K562 (cell line): ENCODE data around the gene GBP1. TPM values are rescaled to one million over a fixed set of nuclear protein-coding genes. Genes with fewer than 3 reads are reported as not detected.

Experiments
- ATAC-seq: fragments of 200-7000 bp; cut with Tn5 transposase; 3 replicates; pipeline ENCODE4 v1.9.1; 2020; ENCODE audit warnings: moderate library complexity
- BruUV-seq: library from RNA; stranded (reverse); fragments of 400-500 nt; replicated peaks from 2 replicates; lab custom pipeline; 2021; lab: Mats Ljungman, UMichigan
- CTCF ChIA-PET: fragments of 300-600 bp; formaldehyde crosslinking; extraction: SDS; loops from one replicate; lab custom pipeline; 2021; ENCODE audit warnings: low intra/inter-chr PET ratio; lab: Yijun Ruan, JAX
- POLR2A ChIA-PET: fragments of 300-600, 350-650 bp; sonication (Branson Sonifier 250); formaldehyde crosslinking; extraction: SDS; loops from one replicate; lab custom pipeline; 2021; ENCODE audit warnings: antibody characterized with exemption, inconsistent platforms; lab: Yijun Ruan, JAX
- DNase-seq, 4 experiments: peaks; one replicate each; pipeline versions ENCODE4 v3.0.0 to v3.0.0-alpha.2; 2011 to 2018; ENCODE audit warnings: low spot score in 3 of 4, mixed read lengths in 3 of 4; ENCODE audit errors: extremely low read depth in 1 of 4
- FAIRE-seq: peaks from 2 replicates; lab custom pipeline; 2011; peaks lifted over from hg19 to GRCh38; lab: Jason Lieb, UNC
- H2AFZ ChIP-seq: 2 replicates; pipeline ENCODE4 v1.6.0; 2011; ENCODE audit warnings: low read depth, low read length, control low read depth, inconsistent platforms
- H3K27ac ChIP-seq: fragments of 200-600 bp; 3 replicates; pipeline ENCODE4 v1.8.0; 2011; ENCODE audit warnings: low read depth, mild to moderate bottlenecking, control low read depth, inconsistent platforms, low read length, moderate library complexity, mixed read lengths; ENCODE audit errors: extremely low read depth
- H3K27me3 ChIP-seq, 2 experiments: fragments of 300-600 bp in 1 of 2; 2 replicates in 1 of 2; 3 replicates in 1 of 2; pipeline versions ENCODE4 v1.6.0 to v1.8.0; 2011; ENCODE audit warnings: inconsistent platforms in 2 of 2, low read length in 2 of 2, mild to moderate bottlenecking in 1 of 2, mixed read lengths in 1 of 2, moderate library complexity in 1 of 2; ENCODE audit not compliant: control insufficient read depth in 2 of 2, insufficient read depth in 2 of 2
- H3K36me3 ChIP-seq: fragments of 300-600 bp; 3 replicates; pipeline ENCODE4 v1.8.0; 2011; ENCODE audit warnings: mild to moderate bottlenecking, low read length, inconsistent platforms; ENCODE audit not compliant: control insufficient read depth, insufficient read depth
- H3K4me1 ChIP-seq, 2 experiments: fragments of 200-600 bp in 1 of 2; replicated peaks in 1 of 2; 2 replicates in 1 of 2; 3 replicates in 1 of 2; pipeline versions ENCODE4 v1.5.1 to v1.8.0; 2011; ENCODE audit warnings: inconsistent platforms in 2 of 2, low read length in 2 of 2, mild to moderate bottlenecking in 1 of 2, mixed read lengths in 1 of 2, moderate library complexity in 1 of 2; ENCODE audit not compliant: control insufficient read depth in 2 of 2, insufficient read depth in 2 of 2
- H3K4me2 ChIP-seq: 2 replicates; pipeline ENCODE4 v1.6.1; 2011; ENCODE audit warnings: low read length, control low read depth, inconsistent platforms, mixed read lengths; ENCODE audit not compliant: insufficient read depth
- H3K4me3 ChIP-seq: fragments of 200-600 bp; sonication (generic), shearing (Covaris generic); 2 replicates; pipeline ENCODE4 v1.5.1; 2016; ENCODE audit warnings: control low read depth, inconsistent platforms
- H3K79me2 ChIP-seq: fragments of 200-600 bp; 3 replicates; pipeline ENCODE4 v1.8.0; 2011; ENCODE audit warnings: low read length, inconsistent platforms; ENCODE audit not compliant: control insufficient read depth, insufficient read depth
- H3K9ac ChIP-seq, 2 experiments: 2 replicates each; pipeline versions ENCODE4 v1.6.0 to v1.6.1; 2011; ENCODE audit warnings: low read depth in 2 of 2, low read length in 2 of 2, control low read depth in 1 of 2, inconsistent platforms in 1 of 2, mild to moderate bottlenecking in 1 of 2, mixed read lengths in 1 of 2; ENCODE audit not compliant: insufficient read depth in 1 of 2
- H3K9me1 ChIP-seq: one replicate; pipeline ENCODE4 v1.6.0; 2011; ENCODE audit warnings: inconsistent platforms, mild to moderate bottlenecking, low read length, moderate library complexity; ENCODE audit not compliant: control insufficient read depth, insufficient read depth
- H3K9me3 ChIP-seq: replicated peaks from 2 replicates; pipeline ENCODE4 v1.5.1; 2011; ENCODE audit warnings: low read depth, low read length, inconsistent platforms; ENCODE audit not compliant: control insufficient read depth, insufficient read depth
- H4K20me1 ChIP-seq: replicated peaks from 2 replicates; pipeline ENCODE4 v1.6.1; 2011; ENCODE audit warnings: low read length, inconsistent platforms, mixed read lengths; ENCODE audit not compliant: control insufficient read depth, insufficient read depth
- CBFA2T3 ChIP-seq: fragments of 450-650 bp; IDR thresholded peaks from 2 replicates; pipeline ENCODE4 v1.6.1; 2017
- HNRNPLL ChIP-seq: fragments of 200-400 bp; formaldehyde crosslinking; IDR thresholded peaks from 2 replicates; pipeline ENCODE4 v1.6.1; 2017; ENCODE audit warnings: low read length, low read depth, mild to moderate bottlenecking; ENCODE audit not compliant: poor library complexity, severe bottlenecking
- IFI16 ChIP-seq: fragments of 250-450 bp; sonication (Bioruptor Pico); IDR thresholded peaks from 2 replicates; pipeline ENCODE4 v2.1.2; 2022; ENCODE audit warnings: mild to moderate bottlenecking, inconsistent platforms
- MAFF ChIP-seq: IDR thresholded peaks from 2 replicates; pipeline ENCODE4 v1.6.1; 2012; ENCODE audit warnings: low read length, improper control_type of control experiment
- NFIX ChIP-seq: fragments of 250-450 bp; sonication (Bioruptor Pico); IDR thresholded peaks from 2 replicates; pipeline ENCODE4 v1.4.0; 2020; ENCODE audit warnings: low read depth, mild to moderate bottlenecking, moderate library complexity
- POLR3G ChIP-seq: IDR thresholded peaks from 2 replicates; pipeline ENCODE4 v1.6.1; 2011; ENCODE audit not compliant: insufficient read length, insufficient replicate concordance; ENCODE audit errors: extremely low read depth
- PTBP1 ChIP-seq: fragments of 200-400 bp; formaldehyde crosslinking; IDR thresholded peaks from 2 replicates; pipeline ENCODE4 v1.6.1; 2017; ENCODE audit warnings: low read depth, low read length
- SIX5 ChIP-seq, 2 experiments: IDR thresholded peaks; 2 replicates each; pipeline ENCODE4 v1.6.1; 2011; ENCODE audit warnings: low read length in 2 of 2, borderline replicate concordance in 1 of 2, low read depth in 1 of 2, mild to moderate bottlenecking in 1 of 2, moderate library complexity in 1 of 2; ENCODE audit not compliant: insufficient read depth in 1 of 2
- TCF7 ChIP-seq: sonication (generic); IDR thresholded peaks from 2 replicates; pipeline ENCODE4 v1.6.1; 2016; ENCODE audit warnings: antibody characterized with exemption, borderline replicate concordance
- TCF7L2 ChIP-seq: fragments of 150-350 bp; IDR thresholded peaks from 2 replicates; pipeline ENCODE4 v1.6.1; 2016; ENCODE audit warnings: low read depth, mild to moderate bottlenecking, low read length, moderate library complexity
- ZNF124 ChIP-seq: sonication (generic); formaldehyde crosslinking; IDR thresholded peaks from 2 replicates; pipeline ENCODE4 v1.8.1; 2022; ENCODE audit warnings: missing genetic modification reagents
- ZNF561 ChIP-seq: fragments of 450-650 bp; formaldehyde crosslinking; conservative IDR thresholded peaks from 2 replicates; pipeline ENCODE4 v1.4.0; 2020; ENCODE audit warnings: mild to moderate bottlenecking, moderate library complexity
- ZNF696 ChIP-seq: fragments of 250-450 bp; sonication (Bioruptor Pico); conservative IDR thresholded peaks from 2 replicates; pipeline ENCODE4 v1.4.0; 2020; ENCODE audit warnings: mild to moderate bottlenecking, moderate library complexity
- ZNF764 ChIP-seq: fragments of 250-450 bp; sonication (Bioruptor Pico); IDR thresholded peaks from 2 replicates; pipeline ENCODE4 v1.4.0; 2020; ENCODE audit warnings: low read depth, mild to moderate bottlenecking, moderate library complexity
- ZNF830 ChIP-seq: fragments of 250-450 bp; sonication (Bioruptor Pico); IDR thresholded peaks from 2 replicates; pipeline ENCODE4 v1.5.0; 2021; ENCODE audit warnings: mild to moderate bottlenecking
- WGBS: fragments of 100-300 bp; shearing (Covaris generic); methylation state at CpG from one replicate; pipeline ENCODE4 v1.1.6; 2016; ENCODE audit warnings: low coverage, mixed read lengths; ENCODE audit not compliant: insufficient coverage; ENCODE audit errors: missing lambda C conversion rate; 5-methylcytosine and 5-hydroxymethylcytosine counted together
- in situ Hi-C: fragments of 300-500 bp; cut with MboI; formaldehyde crosslinking; loops from 4 replicates; pipeline ENCODE4 v1.15.0; 2018; ENCODE audit warnings: inconsistent platforms, mixed read lengths
- intact Hi-C: fragments of 100-400 bp; cut with micrococcal nuclease; formaldehyde crosslinking; loops from 2 replicates; pipeline ENCODE4 v1.14.2; 2022
- polyA plus RNA-seq, 8 experiments: library from polyadenylated mRNA; depleted of rRNA in 4 of 8; stranded (reverse) in 5 of 8; unstranded in 3 of 8; fragments of >200 nt; fragmentation: Nextera tagmentation in 2 of 8; fragmentation: Illumina TruSeq in 1 of 8; extraction: Ambion mirVana in 2 of 8; extraction: Trizol in 1 of 8; gene quantifications; 2 replicates each; pipeline versions ENCODE4 v1.2.1 to v1.2.3, GENCODE V29; 2011 to 2014; ENCODE audit warnings: inconsistent platforms in 1 of 8, missing spikeins in 1 of 8
- total RNA-seq, 7 experiments: library from RNA; depleted of rRNA in 6 of 7; stranded (reverse); fragments of >200 nt in 6 of 7; fragmentation: Illumina TruSeq in 2 of 7; extraction: Trizol in 2 of 7; gene quantifications; 2 replicates each; pipeline versions ENCODE4 v1.2.1 to v1.2.3, GENCODE V29; 2011 to 2021; ENCODE audit warnings: low replicate concordance in 1 of 7
- TF ChIP-seq, protein P1 (sequence below): sonication (generic); formaldehyde crosslinking; IDR thresholded peaks from 2 replicates; pipeline ENCODE4 v1.8.0; 2022; ENCODE audit warnings: missing genetic modification reagents, mild to moderate bottlenecking, borderline replicate concordance
- TF ChIP-seq, protein P2 (sequence below): IDR thresholded peaks from 2 replicates; pipeline ENCODE4 v1.6.1; 2014; ENCODE audit warnings: antibody characterized with exemption

GBP1 gene
- total and polyA plus RNA-seq, 9 of the 15 experiments (the other 6 are each of a cell fraction or from before 2014, with no cell fraction given): not detected

DNA sequence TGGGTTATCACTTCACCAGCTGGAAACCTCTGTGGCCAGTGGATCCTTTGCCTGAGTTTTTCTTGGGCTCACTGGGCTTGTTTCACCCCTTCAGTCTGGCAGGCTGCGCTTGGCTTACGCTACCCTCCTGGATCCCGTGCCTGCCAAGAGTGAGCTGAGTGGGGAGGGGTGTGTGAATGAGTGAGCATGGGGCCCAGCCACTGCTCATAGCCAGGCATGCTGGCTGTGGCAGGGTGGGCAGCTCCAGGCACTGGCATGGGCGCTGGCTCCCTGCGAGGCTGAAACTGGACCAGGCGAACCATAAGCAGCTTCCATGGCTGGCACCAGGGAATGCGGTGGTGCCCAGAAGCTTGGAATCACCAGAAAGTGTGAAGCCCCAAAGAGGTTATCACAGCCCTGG is 22.5 kb downstream of the GBP1 start:
- CTCF ChIA-PET: no interaction called here
- Histone ChIP-seq H3K4me2 (no peak overlapping the region), H4K20me1 (no peaks in the 10 kb centered on the region), H3K4me1 (peaks cover 0 to 8% of the 10 kb centered on the region in 2 experiments; a peak in 2 of 5 replicates), H3K36me3 (no peaks in the 10 kb centered on the region), H3K27me3 (no peaks in the 10 kb centered on the region), H3K9me3 (no peaks in the 10 kb centered on the region), H2AFZ (no peak overlapping the region), H3K9ac (no peak overlapping the region), H3K79me2 (no peaks in the 10 kb centered on the region), H3K9me1 (no peaks in the 10 kb centered on the region), H3K4me3 (no peak overlapping the region), H3K27ac (no peak overlapping the region)
- intact Hi-C loops (no loop called here), in situ Hi-C loops (no loop called here)
- DNase-seq: no peak
- BruUV-seq: no TSS peak
- 8% methylated on average over 7 of the region's 7 CpGs for WGBS
- TF ChIP-seq PTBP1 (no peak), NFIX (CRISPR knock-in tag) (no peak), ZNF561 (CRISPR knock-in tag) (no peak), TCF7 (no peak), HNRNPLL (no peak), IFI16 (no peak)
- POLR2A ChIA-PET: no interaction called here
- ATAC-seq: no peak
- FAIRE-seq: no peak

DNA sequence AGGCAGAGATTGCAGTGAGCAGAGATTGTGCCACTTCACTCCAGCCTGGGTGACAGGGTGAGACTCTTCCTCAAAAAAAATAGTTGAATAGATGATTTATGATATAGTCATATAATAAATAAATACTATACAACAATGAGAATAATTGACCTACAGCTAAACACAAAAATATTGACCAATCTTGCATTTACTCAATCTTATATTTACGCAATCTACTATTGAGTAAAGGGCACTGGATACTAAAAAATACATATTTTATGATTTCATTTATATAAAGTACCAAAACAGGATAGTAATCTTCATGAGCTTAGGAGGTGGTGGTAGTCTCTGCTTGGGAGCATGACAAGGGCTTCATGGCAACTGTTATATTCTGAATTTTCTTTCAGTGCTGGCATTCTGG is 23.3 kb downstream of the GBP1 start:
- in situ Hi-C loops (no loop called here), intact Hi-C loops (no loop called here)
- DNase-seq (no peak), FAIRE-seq (no peak), ATAC-seq (no peak)
- Histone ChIP-seq H3K9me3 (no peaks in the 10 kb centered on the region), H3K4me2 (no peak overlapping the region), H3K4me1 (peaks cover 0 to 8% of the 10 kb centered on the region in 2 experiments; a peak in 2 of 5 replicates), H3K27me3 (no peaks in the 10 kb centered on the region), H3K4me3 (no peak overlapping the region), H3K36me3 (no peaks in the 10 kb centered on the region), H3K79me2 (no peaks in the 10 kb centered on the region), H3K9ac (no peak overlapping the region), H3K9me1 (no peaks in the 10 kb centered on the region), H3K27ac (no peak overlapping the region), H4K20me1 (no peaks in the 10 kb centered on the region), H2AFZ (no peak overlapping the region)
- no TSS peak for BruUV-seq
- CTCF ChIA-PET: no interaction called here
- POLR2A ChIA-PET: no interaction called here
- WGBS: 6% methylated on average over 1 of the region's 1 CpG
- no peak for TF ChIP-seq ZNF696 (CRISPR knock-in tag)
- no peak for TF ChIP-seq ZNF830 (CRISPR knock-in tag)
- no peak for TF ChIP-seq ZNF764 (CRISPR knock-in tag)
- TF ChIP-seq SIX5 (IDR thresholded peaks at IDR 0.05; ENCODE audit: borderline replicate concordance in 1 of 2, insufficient read depth in 1 of 2, low read depth in 1 of 2, low read length in 2 of 2): no peak
- no peak for TF ChIP-seq MAFF
- TF ChIP-seq, protein P1, sequence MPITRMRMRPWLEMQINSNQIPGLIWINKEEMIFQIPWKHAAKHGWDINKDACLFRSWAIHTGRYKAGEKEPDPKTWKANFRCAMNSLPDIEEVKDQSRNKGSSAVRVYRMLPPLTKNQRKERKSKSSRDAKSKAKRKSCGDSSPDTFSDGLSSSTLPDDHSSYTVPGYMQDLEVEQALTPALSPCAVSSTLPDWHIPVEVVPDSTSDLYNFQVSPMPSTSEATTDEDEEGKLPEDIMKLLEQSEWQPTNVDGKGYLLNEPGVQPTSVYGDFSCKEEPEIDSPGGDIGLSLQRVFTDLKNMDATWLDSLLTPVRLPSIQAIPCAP (CRISPR knock-in tag): no peak
- no peak for TF ChIP-seq ZNF124 (CRISPR knock-in tag)
- no peak for TF ChIP-seq CBFA2T3
- TF ChIP-seq, protein P2, sequence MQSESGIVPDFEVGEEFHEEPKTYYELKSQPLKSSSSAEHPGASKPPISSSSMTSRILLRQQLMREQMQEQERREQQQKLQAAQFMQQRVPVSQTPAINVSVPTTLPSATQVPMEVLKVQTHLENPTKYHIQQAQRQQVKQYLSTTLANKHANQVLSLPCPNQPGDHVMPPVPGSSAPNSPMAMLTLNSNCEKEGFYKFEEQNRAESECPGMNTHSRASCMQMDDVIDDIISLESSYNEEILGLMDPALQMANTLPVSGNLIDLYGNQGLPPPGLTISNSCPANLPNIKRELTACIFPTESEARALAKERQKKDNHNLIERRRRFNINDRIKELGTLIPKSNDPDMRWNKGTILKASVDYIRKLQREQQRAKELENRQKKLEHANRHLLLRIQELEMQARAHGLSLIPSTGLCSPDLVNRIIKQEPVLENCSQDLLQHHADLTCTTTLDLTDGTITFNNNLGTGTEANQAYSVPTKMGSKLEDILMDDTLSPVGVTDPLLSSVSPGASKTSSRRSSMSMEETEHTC: no peak
- TF ChIP-seq TCF7L2: no peak
- TF ChIP-seq POLR3G: no peak
